HG02943 (cell line): ENCODE results near the gene CARMIL1.

Experiments
- ATAC-seq: cut with Tn5 transposase; IDR thresholded peaks from one replicate; pipeline ENCODE4 v1.9.1; 2021; ENCODE audit warnings: mild to moderate bottlenecking, low read depth, moderate library complexity; ENCODE audit not compliant: unreplicated experiment

CARMIL1 gene

GRCh38 chr6:25457516-25457915, 178.3 kb downstream of the CARMIL1 start:
- no peak for ATAC-seq

DNA sequence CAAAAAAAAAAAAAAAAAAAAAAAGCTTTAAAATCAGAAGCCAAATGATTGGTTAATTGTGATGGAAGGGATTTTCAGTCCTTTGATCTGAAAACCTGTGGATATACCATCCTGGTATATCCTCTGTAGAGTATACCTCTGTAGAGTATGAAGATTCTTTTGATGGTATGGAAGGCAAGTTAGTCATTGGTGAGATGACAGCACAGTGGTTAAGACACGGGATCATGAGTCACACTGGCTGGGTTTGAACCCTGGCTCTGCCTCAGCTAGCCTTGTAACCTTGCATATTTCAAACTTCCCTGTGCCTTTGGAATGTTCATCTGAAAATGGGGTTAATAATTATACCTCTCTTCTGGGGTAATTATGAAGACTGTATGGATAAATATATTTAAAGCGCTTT, 179.3 kb downstream of the CARMIL1 start:
- ATAC-seq = no peak

- ATAC-seq = no peak
Observed at GRCh38 chr6:25462235-25462897, 183.2 kb downstream of the CARMIL1 start.

DNA sequence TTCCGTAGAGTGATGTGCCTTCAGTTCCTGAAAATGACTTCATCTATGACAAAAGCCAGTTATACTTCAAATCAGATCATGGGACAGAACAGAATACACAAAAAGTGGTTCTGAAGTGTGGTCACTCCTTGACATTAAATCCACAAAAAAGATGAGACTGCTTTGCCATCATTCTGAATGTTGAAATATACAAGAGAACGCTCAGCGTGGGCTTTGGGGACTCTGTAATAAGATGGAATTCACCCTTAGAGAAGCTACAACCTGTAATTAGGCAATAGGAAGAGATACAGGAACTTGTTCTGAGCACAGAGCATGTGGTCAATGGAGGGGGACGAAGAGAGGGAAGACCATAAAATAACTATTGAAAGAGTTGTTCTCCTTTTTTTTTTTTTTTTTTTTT, 184.3 kb downstream of the CARMIL1 start:
- no peak for ATAC-seq

- no peak for ATAC-seq
Observed at GRCh38 chr6:25464225-25464624, 185.1 kb downstream of the CARMIL1 start.

DNA sequence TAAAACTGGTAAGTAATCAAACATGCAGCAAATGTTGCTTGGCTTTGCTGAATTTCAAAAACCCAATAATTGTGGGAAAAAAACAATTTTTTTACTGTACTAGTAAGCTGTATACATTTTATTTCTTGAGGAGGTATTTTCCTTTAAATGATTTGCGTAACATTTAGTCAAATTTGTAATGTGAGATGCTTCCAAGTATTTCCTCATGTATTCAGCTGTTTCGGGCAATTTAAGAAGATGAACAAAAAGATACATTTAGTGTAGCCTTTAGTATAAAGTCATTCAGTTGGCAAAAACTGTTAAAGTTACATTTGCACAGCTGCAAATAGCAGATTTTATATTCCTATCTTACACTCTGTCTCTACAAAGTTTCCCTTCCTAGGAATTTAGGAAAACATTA, 186.8 kb downstream of the CARMIL1 start:
- no peak for ATAC-seq

DNA sequence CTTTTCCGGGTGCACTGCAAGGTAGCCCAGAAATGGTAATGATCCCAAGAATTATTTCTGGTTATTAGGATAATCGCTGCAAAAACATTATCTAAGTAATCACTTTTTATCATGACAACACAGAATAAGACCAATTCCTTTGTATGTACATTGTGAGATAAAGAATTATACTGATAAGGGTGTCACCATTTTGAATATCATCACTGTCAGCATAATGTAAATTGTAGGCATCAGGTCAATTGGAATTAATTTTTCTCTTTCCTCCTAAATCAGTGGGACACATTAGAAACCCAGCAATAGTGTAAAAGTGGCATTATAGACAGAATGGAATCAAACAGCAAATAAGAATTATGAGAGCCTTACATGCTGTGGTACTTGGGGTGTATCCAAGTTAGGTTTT, 189.7 kb downstream of the CARMIL1 start:
- ATAC-seq = no peak

DNA sequence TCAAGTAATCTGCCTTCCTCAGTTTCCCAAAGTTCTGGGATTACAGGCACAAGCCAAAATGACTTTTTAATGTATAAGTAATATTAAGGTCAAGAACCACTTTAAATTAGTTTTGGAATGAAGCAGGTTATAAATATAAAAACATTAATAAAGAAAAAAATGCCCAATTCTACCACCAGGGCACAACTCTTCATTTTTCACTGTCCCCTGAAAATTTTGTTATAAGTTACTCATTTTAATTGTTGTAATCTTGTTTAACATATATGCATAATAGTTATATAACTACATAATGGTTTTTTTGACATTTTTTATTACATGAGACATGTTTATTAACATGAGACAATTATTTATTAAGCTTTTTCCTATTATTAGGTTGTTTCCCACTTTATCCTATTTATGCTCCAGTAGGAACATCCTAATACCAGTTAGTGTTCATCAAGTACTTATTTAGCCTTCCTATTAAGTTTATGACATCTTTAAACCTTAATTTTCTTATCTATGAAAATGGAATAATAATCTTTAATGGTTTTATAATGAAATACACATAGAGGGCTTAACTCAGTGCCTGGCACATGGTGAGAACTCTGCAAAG, 190.7 kb downstream of the CARMIL1 start:
- ATAC-seq = no peak

DNA sequence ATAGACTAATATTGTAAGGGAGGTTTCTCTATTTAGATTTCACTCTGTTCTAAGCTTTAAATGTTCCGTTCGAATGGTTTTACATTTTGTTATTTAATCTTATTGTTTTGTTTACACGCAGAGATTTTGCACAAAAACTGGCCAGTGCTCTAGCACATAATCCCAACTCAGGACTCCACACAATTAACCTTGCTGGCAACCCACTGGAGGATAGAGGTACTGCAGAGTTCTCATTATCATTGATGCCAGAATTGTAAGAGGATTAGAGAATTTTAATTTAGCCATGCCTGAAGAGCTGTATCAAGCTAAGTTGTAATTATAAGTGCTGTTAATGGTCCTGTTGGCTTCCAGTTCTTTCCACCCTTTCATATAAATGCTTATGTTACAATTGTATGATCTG, 193.1 kb downstream of the CARMIL1 start:
- no peak for ATAC-seq

GRCh38 chr6:25472906-25473305, 193.7 kb downstream of the CARMIL1 start:
- ATAC-seq = no peak

GRCh38 chr6:25473447-25473846, 194.3 kb downstream of the CARMIL1 start:
- ATAC-seq = no peak

DNA sequence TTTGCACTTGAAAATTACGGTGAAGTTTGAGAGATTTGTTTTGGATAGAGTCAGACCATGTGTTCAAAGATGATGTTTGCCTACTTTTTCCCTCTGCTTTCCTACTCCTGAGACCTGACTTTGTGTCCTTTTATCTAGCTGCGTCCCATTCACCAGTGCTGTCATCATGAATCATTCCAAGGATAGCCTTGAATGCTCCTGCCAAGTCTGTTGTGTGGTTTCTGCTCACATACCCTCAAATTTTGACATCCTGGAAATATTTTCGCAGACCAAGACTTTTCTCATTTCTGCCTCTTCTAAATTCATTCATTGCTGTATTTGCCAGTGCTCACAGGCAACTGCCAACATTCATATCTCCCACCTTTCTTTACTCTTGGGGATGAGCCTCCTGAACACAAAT, 197.0 kb downstream of the CARMIL1 start:
- no peak for ATAC-seq

GRCh38 chr6:25477006-25477590, 197.9 kb downstream of the CARMIL1 start:
- no peak for ATAC-seq

DNA sequence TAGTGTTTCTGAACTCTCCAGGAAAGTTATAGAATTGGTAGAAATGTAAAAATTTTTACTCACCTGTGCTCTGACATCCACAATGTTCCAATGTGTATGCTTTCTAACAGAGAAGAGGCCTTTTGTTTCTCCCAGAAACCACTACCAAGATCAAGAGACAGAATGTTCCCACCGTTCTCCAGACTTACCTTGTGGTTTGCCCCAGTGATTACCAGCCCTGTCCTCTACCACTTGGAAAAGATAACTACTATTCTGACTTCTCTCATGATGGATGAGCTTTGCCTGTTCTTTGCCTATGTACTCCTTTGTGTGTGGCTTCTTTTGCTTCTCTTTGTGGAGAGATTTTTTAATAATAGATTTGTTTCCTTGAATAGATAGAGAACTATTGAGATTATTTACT, 199.8 kb downstream of the CARMIL1 start:
- ATAC-seq = no peak

DNA sequence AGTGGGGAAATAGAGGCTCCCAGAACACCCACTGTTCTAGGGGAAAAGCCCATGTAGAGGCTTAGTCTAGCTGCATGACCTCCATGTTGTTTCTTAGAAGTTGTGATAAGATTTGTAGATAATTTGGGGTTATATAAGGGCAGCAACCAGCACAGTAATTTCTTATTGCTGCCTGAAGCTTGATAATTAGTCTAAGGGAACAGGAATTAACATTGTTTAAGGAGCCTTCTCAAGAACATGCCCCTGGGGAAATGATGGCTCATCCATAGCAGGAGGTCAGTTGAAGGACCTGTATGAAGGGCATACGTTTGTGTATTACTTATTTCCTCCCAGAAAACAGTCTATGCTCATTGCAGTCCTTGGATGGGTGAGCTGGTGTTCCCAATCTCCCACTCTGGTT, 202.1 kb downstream of the CARMIL1 start:
- no peak for ATAC-seq

DNA sequence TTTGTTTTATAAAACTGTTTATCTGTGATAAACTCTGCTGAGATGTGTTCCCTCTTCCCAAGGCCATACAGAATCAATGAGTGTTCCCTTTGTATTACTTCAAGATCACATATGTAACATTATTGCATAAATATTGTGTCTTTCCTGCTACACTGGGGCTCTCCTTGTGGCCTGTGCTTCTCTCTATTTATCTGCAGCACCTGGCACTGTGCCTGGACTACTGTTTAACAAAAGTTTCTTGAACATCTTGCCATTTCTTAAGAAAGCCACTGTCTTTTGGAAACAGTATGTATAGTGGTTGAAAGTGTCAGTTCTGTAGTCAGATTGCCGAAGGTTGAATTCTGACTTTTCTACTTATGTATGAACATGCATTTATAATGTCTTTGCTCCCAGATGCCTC, 203.8 kb downstream of the CARMIL1 start:
- no peak for ATAC-seq

- ATAC-seq = no peak
Observed at GRCh38 chr6:25483943-25484342, 204.8 kb downstream of the CARMIL1 start.

GRCh38 chr6:25484900-25485299, 205.7 kb downstream of the CARMIL1 start:
- ATAC-seq = no peak

- ATAC-seq = no peak
Observed at GRCh38 chr6:25485821-25486534, 206.8 kb downstream of the CARMIL1 start.

DNA sequence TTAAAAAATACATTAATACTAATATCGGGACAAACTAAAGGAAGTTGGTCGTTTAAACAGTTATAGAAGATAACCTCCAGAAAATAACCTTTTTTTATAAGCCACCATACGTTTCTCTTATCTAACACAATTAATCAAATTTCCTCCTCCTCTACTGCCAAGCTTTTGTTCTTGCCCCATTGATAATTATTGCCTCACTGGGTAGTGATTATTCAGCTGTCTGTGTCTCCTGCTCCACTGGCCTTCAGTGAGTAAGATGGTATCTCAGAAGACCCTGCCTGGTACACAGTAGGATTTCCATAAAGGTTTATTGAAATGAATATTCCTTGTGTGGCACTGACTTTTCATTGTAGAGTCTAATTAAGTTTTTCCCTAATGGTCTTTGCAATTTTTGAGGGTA, 207.4 kb downstream of the CARMIL1 start:
- ATAC-seq = no peak

GRCh38 chr6:25487012-25487411, 207.8 kb downstream of the CARMIL1 start:
- ATAC-seq = no peak

DNA sequence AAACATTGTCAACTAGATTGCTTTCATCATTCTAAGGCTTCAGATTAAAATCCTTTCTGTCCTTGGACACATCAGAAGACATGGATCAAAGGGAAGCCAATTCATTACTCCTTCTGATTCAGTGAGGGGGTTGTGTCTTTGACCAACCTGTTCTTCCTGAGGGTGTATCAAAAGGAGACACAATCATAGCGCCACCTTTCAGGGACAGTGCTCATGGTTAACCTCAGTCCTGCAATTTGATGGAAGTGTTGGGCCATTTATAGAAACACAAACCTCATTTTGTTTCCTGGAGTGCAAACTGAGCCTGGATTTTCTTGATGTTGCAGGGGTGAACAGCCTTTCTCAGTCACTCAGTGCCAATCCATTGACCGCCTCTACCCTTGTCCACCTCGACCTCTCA, 209.0 kb downstream of the CARMIL1 start:
- no peak for ATAC-seq
